NOMO-1 (cell line): ENCODE measurements around the gene APLP2.
A peak's percentile ranks its signal among the peaks of the same experiment; 100 is the strongest.

Experiments used
- DNase-seq, 2 experiments: peaks; one replicate each; lab custom pipeline; 2025; ENCODE audit not compliant: unreplicated experiment in 2 of 2; lab: John Stamatoyannopoulos, UW

APLP2 gene

DNA sequence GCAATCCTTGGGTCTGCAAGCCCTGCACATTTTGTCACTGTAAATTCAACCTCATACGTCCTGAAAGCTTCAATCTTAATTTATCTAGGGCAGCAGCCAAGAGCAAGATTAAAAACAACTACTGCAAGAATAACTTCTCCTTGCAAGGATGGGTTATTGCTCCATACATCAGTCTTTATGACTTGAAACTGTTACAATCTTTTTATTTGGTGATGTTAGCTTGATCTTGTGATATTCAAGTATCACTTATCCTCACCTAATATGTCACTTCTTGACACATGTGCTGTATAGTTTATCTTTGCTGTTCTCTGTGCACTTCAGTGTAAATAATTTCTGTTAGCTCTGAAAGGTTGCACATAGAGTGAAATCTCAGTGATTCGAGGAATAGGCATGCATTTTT is 14.7 kb upstream of the APLP2 start:
- DNase-seq: no peak

DNA sequence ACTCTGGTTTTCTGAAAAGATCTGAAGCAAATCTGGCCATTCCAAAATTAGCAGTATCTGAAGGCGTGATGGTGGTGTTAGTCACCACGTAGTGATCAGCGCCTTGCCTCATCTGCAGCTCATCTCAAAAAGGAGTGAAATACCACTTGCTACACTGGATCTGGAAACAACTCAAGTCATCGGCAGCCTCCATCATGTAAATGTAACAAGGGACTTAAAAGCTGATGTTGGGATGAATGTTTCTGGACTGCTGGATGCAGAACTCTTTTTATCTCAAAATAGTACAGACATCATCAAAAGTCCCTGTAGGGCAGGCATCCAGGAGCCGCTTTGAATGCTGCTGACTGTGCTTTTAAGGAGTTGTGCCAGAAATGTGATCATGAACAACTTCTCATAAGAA is 14.1 kb upstream of the APLP2 start:
- DNase-seq: no peak

DNA sequence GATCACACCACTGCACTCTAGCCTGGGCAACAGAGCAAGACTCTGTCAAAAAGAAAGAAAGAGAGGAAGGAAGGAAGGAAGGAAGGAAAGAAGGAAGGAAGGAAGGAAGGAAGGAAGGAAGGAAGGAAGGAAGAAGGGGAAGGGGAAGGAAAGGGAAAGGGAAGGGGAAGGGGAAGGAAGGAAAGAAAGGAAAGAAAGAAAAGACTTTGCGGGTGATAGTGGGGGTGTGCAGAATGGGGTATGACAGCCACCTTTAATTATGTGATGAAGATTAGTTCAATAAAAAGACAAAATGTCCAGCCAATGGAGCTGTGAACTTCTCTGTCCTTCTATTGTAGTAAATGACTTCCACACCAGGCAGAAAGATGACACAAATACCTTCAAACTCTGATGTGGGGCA is 8.7 kb upstream of the APLP2 start:
- DNase-seq: no peak

DNA sequence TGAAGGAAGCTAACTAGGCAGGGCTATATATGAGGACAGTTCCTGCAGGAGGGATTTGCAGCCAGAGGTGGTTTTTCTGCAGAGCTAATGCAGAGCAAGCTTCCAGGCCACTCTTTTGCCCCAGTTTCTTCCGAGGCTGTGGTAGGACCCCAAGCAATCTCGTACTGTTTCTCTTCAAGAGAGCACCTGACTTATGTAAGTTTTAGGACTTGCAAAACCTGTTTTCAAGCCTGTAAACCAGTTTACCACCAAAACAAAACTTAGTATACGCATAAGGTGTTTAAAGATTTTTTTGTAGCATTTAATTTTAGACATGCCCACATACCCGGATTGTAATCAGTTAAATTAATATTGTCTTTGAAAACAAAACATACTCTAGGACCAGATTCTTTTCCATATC is 7.7 kb upstream of the APLP2 start:
- DNase-seq: no peak

DNA sequence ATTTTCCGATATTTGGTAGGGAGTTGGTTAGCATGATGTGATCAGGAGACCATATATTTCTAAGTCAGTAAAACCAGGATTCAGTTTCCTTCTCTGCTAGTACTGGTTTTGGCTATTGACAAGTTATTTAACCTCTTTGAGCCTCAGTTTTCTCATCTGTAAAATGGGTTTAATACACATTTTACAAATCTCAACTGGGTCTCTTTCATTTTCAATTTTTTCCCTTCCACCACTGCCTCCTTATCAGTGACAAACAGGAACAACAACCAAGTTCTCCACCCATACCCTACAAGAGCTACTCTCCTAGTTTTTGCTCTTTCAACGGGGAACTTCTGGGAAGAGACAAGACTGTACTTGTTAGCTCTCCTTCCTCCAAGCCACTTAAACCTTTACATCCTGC is 6.2 kb upstream of the APLP2 start:
- DNase-seq: no peak

DNA sequence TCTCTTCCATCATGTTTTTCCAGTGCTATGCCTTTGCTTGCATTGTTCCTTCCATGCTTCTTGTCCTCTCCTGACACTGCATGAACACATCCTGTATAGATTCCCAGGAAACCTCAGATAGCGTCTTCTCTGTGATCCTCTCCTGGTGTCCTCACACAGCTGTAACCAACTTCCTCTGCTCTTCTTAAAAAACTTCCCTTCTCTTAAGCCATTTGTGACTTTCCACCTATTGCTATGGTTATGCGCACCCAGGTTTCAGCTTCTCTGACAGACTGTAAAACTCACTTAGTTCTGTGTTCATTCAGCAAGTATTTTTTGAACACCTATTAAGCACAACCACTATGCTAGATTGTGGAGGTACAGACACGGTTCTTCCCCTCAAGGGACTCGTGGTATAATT is 5.1 kb upstream of the APLP2 start:
- no peak for DNase-seq

DNA sequence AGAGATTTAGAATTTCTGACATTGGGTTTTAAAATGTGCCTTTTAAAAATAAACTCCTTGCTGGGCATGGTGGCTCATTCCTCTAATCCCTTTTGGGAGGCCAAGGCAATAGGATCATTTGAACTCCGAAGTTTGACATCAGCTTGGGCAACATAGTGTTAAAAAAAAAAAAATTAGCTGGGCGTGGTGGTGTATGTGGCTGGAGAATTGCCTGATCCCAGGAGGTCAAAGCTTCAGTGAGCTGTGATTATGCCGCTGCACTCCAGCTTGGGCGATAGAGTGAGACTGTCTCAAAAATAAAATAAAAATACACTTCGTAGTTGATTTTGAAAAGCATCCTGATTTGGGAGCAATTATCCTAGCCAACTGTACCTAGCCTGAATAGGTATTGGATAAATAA is 3.4 kb upstream of the APLP2 start:
- DNase-seq: no peak

DNA sequence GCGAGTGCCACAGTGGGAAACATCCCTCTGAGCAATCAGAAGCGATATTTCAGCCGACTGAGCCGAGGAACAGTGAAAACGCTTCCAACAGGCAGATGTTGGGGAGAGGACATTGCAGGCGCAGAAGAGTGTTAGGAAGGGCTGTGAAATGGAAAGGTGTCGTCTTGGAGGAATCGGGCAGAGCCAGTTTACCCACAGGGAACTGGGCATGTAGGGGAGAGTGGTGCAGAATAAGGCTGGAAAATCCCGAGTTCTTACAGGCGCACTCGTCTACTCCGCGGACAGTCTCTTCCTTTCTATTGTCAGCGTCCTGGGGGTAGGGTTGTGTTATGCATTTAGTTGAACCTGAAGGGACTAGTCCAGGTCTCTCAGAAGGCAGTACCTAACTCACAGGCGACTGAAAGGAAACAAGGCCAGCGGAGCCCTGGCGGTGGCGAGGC is 1.1 kb upstream of the APLP2 start:
- no peak for DNase-seq

DNA sequence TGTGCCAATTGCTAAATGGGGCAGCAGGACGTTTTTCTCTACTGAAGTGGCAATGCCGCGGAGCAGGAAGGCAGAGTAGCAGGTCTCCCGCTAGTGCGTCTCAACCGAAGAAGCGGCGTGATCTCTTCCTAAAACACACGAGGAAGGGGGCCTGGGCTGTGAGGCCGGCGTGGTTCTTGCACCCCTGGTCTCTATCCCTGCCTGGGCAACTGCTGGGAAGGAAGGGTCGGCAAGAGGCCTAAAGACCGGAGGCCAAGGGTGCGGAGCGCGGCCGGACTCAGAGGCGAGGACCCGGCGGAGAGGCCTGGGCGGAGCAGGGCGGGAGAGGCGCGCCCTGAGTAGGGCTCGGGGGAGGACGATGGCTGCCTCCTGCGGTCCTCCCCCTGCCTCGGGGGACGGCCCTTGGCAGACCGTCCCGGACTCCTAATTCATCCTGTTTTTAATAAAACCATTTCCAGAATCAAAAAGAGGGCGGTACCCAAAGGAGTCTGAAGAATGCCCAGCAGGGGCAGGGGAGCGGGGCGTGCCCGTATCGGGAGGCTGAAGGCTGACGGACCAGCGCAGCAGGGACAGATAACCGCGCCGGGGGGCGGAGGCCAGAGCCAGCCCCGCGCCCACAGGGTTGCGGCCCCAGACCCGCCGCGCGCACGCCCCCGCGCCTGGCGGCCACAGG is 572 bp upstream of the APLP2 start:
- DNase-seq: peak; percentile 74 to 78

DNA sequence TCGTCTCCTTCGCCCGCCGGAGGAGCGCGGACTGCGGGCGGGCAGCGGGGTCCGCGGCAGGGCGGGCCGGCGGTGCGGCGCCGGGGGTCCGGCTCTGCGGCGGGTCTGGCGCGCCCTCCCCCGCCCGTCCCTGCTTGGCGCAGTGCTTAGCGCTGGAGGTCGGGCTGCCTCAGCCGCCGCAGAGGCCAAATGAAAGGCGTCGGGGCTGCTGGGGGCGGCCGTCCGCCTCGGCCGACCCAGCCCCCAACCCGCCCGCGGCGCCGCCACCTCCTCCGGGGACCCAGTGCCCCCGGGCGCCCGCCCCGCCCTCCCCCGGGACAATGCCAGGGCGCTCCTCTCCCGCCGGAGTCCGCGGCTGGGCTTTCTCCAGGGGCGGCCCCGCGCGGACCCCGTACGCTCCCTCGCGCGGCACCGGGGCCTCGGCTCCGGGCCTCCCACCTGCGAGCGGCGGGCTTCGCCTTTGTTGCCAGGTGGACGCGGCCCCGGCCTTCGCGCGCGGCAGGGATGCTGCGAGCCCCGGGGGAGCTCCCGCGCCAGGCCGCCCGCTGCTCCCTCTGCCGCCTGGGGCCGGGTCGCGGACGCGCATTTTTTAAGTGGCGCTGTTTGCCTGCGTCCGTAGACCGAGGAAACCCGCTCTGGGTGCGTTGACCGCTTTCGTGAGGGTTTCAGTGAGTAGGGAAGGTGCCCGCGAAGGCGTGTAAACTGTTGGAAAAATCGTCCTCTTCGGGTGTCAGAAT is 583 bp downstream of the APLP2 start:
- DNase-seq: peak in 1 of 2 experiments; percentile 5

DNA sequence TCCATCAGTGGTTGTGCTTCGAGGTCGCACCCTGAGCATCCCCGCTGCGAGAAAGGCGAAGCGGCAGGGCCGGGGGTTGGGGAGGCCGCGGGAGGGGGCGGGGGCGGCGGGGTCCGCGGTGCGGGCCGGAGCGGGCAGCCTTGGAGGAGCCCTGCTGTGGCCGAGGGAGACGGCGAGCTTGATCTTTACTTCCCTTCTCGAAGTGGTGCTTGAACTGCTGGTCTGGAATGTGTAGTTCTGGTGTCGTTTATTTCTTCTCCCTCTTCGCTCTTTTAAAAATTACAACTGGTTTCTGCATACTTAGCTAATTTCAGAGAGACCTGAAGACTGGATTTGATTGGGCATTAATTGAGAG is 1.1 kb downstream of the APLP2 start:
- DNase-seq: peak; percentile 7 to 24

DNA sequence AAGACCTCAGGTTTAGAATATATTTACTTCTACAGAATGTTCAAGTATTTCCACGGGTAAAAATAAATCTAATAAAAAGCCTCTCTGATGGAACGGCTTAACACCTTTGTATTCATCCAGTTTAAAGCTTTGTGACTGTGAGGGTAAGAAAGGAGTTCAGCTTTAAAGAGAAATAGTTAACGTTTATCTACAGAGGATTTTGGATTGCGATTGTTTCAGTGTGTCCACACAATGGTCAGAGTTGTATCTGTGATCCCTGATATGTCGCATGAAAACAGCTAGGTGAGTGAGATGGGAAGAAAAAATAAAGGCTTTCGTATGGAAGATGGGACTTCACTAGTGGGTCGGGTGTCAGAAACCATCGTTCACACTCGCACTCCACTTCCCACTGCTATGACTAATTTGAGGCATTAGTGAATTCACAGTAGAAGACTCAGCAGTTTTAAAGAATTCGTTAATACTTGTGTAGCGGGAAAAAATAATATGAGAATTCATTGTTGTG is 1.6 kb downstream of the APLP2 start:
- DNase-seq: peak in 1 of 2 experiments; percentile 39

DNA sequence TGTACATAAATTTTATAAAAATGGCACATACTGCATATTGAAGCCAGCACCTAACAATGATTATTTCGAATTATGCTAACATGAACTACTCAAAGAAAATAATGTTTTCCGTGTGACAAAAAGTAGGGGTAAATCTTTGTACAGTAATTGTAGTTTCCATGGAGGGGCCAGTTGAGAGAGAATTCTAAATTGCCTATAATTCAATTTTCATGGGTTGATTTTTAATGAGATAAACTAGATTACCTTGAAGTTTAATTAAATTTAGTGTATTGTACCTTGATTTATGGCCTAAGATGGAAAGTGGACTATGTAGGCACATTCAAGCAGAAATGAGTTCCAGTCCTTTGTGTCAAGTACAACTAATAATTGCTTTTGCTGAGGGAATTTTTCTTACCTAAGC is 5.0 kb downstream of the APLP2 start:
- DNase-seq: no peak

DNA sequence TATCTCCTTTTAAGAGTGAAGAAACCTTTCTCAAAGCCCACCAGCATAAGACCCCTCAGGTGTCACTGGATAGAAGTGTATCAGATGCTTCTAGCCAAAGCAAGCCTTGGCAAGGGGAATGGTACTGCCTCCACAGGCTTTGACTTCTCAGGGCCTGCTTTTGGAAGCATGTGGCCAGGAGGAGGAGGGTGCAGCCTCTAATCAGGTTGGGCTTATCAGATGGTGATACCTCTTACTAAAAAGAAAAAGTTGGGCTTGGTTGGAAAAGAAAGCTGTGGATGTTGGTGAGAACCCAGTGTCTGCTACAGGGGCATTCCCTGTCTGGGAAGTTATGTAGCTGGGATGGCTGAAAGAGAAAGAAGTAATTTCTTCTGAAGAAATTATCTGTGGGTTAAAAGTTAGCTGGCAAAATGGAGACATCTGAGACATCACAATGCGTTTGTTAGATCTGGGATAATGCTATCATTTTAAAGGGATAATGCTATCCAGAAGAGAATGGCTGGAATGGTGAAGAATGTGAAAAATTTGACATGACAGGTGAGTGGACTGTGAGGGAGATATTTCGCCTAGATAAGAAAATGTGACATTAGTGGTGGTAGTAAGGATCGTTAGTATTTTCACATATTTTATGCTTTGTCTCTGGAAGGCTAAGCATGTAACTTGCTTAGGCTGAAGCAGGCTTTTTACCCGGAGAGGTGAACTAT is 7.2 kb downstream of the APLP2 start:
- DNase-seq: no peak

DNA sequence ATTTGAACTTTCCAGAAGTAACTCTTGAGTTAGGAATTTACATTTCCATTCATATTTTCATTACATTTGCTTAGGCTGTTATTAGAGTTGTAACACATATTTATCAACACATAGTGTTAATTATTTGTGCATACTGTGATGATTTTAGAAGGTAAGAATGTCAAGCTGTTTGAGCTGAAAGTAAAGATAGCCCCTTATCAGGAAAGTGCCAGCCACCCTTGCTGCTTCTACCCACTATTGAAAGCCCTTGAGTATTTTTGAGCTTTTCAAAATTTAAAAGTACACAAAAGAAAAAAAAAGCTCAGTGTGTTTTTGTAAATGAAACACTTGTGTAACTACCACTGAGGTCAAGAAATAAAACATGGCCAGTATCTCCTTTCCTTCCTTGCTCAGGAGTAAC is 8.0 kb downstream of the APLP2 start:
- no peak for DNase-seq

DNA sequence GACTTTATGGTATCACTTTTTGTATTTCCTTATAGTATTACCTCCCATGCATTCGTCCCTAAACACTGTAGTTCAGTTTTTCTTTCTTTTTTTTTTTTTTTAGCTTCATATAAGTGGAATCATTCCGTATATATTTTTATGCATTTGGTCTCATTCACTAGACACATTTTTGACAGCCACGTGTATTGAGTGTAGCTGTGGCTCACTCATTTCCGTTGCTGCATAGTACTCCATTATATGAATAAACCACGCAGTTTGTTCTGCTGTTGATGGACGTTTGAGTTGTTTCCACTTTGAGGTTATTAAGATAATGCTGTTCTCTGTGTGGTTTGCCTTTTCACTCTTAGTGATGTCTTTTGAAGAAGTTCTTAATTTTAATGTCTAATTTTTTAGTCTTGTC is 8.4 kb downstream of the APLP2 start:
- no peak for DNase-seq

DNA sequence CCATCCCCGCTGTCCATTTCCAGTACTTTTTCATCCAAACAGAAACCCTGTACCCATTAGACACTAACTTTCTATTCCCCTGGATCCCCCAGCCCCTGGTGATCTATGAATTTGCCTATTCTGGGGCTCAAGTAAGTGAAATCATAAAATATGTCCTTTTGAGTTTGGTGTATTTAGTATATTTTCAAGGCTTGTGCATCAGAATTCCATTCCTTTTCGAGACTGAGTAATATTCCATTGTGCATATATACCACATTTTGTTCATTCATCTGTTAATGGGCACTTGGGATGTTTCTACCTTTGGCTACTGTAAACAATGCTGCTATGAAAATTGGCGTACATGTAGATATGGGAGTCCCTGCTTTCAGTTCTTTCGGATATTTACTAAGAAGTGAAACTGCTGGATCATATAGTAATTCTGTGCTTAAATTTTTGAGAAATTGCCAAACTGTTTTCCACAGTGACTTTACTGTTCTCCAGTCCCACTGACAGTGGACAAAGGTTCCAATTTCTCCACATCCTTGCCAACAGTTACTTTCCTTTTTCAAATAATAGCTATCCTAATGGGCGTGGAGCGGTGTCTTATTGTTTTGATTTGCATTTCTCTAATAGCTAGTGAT is 16.1 kb downstream of the APLP2 start:
- peak in 1 of 2 experiments; percentile 27 for DNase-seq

DNA sequence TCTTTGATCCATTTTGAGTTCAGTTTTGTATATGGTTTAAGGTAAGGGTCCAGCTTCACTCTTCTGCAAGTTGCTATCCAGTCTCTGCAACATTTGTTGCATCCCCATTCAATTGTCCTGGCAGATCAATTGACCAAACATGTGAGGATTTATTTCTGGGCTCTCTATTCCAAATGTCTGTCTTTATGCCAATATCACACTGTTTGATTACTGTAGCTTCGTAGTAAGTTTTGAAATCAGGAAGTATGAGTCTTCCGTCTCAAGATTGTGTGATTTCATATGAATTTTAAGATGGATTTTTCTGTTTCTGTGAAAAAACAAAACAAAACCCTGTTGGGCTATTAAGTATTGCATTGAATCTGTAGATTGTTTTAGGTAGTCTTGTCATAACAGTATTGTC is 17.0 kb downstream of the APLP2 start:
- DNase-seq: peak in 1 of 2 experiments; percentile 27

DNA sequence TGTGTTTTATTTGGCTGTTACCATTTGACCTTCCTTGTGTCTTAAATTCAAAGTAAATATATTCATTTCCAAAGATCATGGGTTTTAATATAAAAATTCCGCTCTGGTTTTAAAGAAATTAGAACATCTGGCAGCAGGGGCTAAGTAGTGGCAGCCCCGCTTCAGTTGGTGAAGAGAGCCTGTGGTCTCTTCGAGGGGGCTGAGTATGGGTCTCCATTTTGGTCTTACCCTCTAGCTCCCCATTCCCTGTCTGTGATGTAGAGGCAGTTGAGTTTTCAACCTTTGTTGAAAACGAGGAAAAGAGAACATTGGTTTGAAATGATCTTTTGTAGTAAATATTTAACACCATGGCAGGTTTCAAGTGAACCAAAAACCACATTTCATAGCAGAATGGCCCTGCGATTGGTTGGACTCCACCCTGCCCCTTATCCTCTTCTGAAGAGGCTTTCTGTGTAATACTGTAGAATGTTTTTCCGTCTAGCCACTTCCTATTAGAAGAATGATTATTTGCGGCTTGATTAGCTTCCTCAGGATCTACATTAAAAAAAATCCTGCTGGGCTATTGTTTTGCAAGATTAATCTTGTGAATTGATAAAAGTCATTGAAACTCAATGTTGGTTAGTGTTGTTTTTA is 17.7 kb downstream of the APLP2 start:
- DNase-seq: no peak

DNA sequence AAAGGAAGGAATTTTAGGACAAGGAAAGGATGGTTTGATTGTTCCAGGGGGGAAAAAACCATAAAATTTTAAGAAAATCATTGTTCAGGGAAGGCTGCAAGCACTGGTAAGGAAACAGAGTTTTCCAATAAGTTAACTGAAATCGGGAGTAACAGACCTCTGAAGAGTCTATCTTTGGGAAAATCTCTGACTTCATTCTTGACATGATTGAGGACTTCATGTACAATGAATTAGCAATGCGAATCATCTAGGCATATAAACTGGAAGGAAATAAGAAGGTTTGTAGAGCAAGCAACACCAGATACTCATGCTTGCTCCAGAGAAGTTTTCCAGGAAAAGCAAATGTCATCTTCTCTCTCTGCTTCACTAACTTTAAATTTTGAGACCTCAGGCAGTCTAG is 18.5 kb downstream of the APLP2 start:
- no peak for DNase-seq
